ENCODE data around the gene TRIM67. TPM values are rescaled to one million over a fixed set of nuclear protein-coding genes. Genes with fewer than 3 reads are reported as not detected.
A peak's percentile ranks its signal among the peaks of the same experiment; 100 is the strongest.

The TRIM67 gene
- total RNA-seq, 6 experiments from 2014 or later, result not detected

GRCh38 chr1:231203259-231204057 lies 41.6 kb downstream of the TRIM67 start:
- Histone ChIP-seq H3K4me3 (no peak overlapping the region), H3K9me3 (no peaks in the 10 kb centered on the region), H3K36me3 (no peaks in the 10 kb centered on the region), H3K27ac (no peak overlapping the region), H3K4me1 (no peaks in the 10 kb centered on the region), H3K27me3 (no peaks in the 10 kb centered on the region)
- 74% methylated on average over 5 of the region's 21 CpGs for WGBS (ENCODE audit: insufficient coverage, low coverage, low lambda C conversion rate, missing lambda C conversion rate)
- DNase-seq (no peak), ATAC-seq (peak in 1 of 4 donors; percentile 8)
- intact Hi-C loops (cut with DNase I), result loop anchor here in 1 of 2 donors (10.0 kb wide), 1 partner anchor 289 kb away; no protein-coding TSS in a partner anchor
- TF ChIP-seq CTCF (IDR thresholded peaks at IDR 0.05) (no peak), POLR2A (IDR thresholded peaks at IDR 0.05) (no peak)

GRCh38 chr1:231206856-231207255 lies 45.0 kb downstream of the TRIM67 start:
- H3K4me1 ChIP-seq, result no peaks in the 10 kb centered on the region
- no peaks in the 10 kb centered on the region for H3K27me3 ChIP-seq
- ATAC-seq (no peak), DNase-seq (no peak)
- intact Hi-C loops (cut with DNase I), result loop anchor here in 1 of 2 donors (10.0 kb wide), 1 partner anchor 292 kb away; no protein-coding TSS in a partner anchor
- 50% methylated on average over 3 of the region's 8 CpGs for WGBS (ENCODE audit: insufficient coverage, low coverage, low lambda C conversion rate, missing lambda C conversion rate)
- H3K9me3 ChIP-seq, result no peaks in the 10 kb centered on the region
- H3K4me3 ChIP-seq, result no peak overlapping the region
- TF ChIP-seq POLR2A (IDR thresholded peaks at IDR 0.05) (no peak), CTCF (IDR thresholded peaks at IDR 0.05) (no peak)
- H3K36me3 ChIP-seq, result no peaks in the 10 kb centered on the region
- H3K27ac ChIP-seq, result no peak overlapping the region

- no peak for ATAC-seq
- no peak for TF ChIP-seq POLR2A (IDR thresholded peaks at IDR 0.05)
- no peak for TF ChIP-seq CTCF (IDR thresholded peaks at IDR 0.05)
- intact Hi-C loops (cut with DNase I), result loop anchor here in 1 of 2 donors (10.0 kb wide), 1 partner anchor 293 kb away; no protein-coding TSS in a partner anchor
These were observed 45.6 kb downstream of the TRIM67 start for GRCh38 chr1:231207437-231207836.

GRCh38 chr1:231208980-231209379 lies 47.1 kb downstream of the TRIM67 start:
- H3K4me3 ChIP-seq, result no peak overlapping the region
- H3K27ac ChIP-seq, result no peak overlapping the region
- DNase-seq (no peak), ATAC-seq (no peak)
- intact Hi-C loops (cut with DNase I), result loop anchor here in 1 of 2 donors (10.0 kb wide), 1 partner anchor 294 kb away; no protein-coding TSS in a partner anchor
- no peaks in the 10 kb centered on the region for H3K9me3 ChIP-seq
- TF ChIP-seq POLR2A (IDR thresholded peaks at IDR 0.05) (no peak), CTCF (IDR thresholded peaks at IDR 0.05) (no peak)
- 90% methylated on average over 2 of the region's 14 CpGs for WGBS (ENCODE audit: insufficient coverage, low coverage, low lambda C conversion rate, missing lambda C conversion rate)
- no peaks in the 10 kb centered on the region for H3K36me3 ChIP-seq
- no peaks in the 10 kb centered on the region for H3K27me3 ChIP-seq
- H3K4me1 ChIP-seq, result no peaks in the 10 kb centered on the region

More at GRCh38 chr1:231207437-231207836, 45.6 kb downstream of the TRIM67 start:
- no peaks in the 10 kb centered on the region for H3K9me3 ChIP-seq
- no peaks in the 10 kb centered on the region for H3K4me1 ChIP-seq
- WGBS (ENCODE audit: insufficient coverage, low coverage, low lambda C conversion rate, missing lambda C conversion rate), result no CpG with 5 or more reads among the region's 3 CpGs
- no peaks in the 10 kb centered on the region for H3K27me3 ChIP-seq
- no peak overlapping the region for H3K4me3 ChIP-seq
- H3K27ac ChIP-seq, result no peak overlapping the region
- DNase-seq, result no peak
- no peaks in the 10 kb centered on the region for H3K36me3 ChIP-seq
